Adrenal gland (tissue), 12 donors: Measurements from ENCODE around the gene PPP1R12B. TPM values are rescaled to one million over a fixed set of nuclear protein-coding genes. Genes with fewer than 3 reads are reported as not detected.

Experiments used
- DNase-seq, 7 donors: peaks; one replicate each; pipeline ENCODE4 v3.0.0-alpha.2; 2019 to 2020
- H3K27ac ChIP-seq, 5 donors: fragments of 200-600 bp; sonication (generic) in 4 of 5; 1 replicate in 3 of 5; 2 replicates in 2 of 5; pipeline versions ENCODE4 v1.5.1 to v1.8.0; 2016 to 2020; ENCODE audit warnings: mild to moderate bottlenecking in 1 of 5
- H3K27me3 ChIP-seq: fragments of 200-600 bp; 2 replicates; pipeline ENCODE4 v1.8.0; 2021
- H3K36me3 ChIP-seq, 2 donors: fragments of 200-600 bp; replicated peaks in 1 of 2; 1 replicate in 1 of 2; 2 replicates in 1 of 2; pipeline versions ENCODE4 v1.5.1 to v1.8.0; 2018 to 2022
- H3K4me1 ChIP-seq, 2 donors: fragments of 200-600 bp; replicated peaks in 1 of 2; 1 replicate in 1 of 2; 2 replicates in 1 of 2; pipeline versions ENCODE4 v1.5.1 to v1.8.0; 2018 to 2021
- H3K4me3 ChIP-seq, 4 donors: fragments of 200-600 bp; sonication (generic) in 3 of 4; one replicate each; pipeline ENCODE4 v1.5.1; 2016 to 2018
- H3K9me3 ChIP-seq, 3 donors: fragments of 200-600 bp; sonication (generic) in 1 of 3; replicated peaks in 1 of 3; 1 replicate in 2 of 3; 2 replicates in 1 of 3; pipeline versions ENCODE4 v1.5.1 to v1.8.0; 2016 to 2021
- CTCF ChIP-seq, 6 experiments: fragments of 450-650 bp in 4 of 6; fragments of 200-600 bp in 2 of 6; sonication (generic) in 1 of 6; IDR thresholded peaks; 1 replicate in 5 of 6; 2 replicates in 1 of 6; pipeline versions ENCODE4 v1.5.1 to v1.8.0; 2016 to 2021; ENCODE audit warnings: antibody characterized with exemption in 6 of 6, mild to moderate bottlenecking in 2 of 6, moderate library complexity in 1 of 6
- POLR2A ChIP-seq, 2 donors: fragments of 450-650 bp; IDR thresholded peaks; one replicate each; pipeline ENCODE4 v1.6.1; 2017; ENCODE audit warnings: antibody characterized with exemption in 2 of 2, mild to moderate bottlenecking in 2 of 2, moderate library complexity in 1 of 2
- WGBS, 4 donors: extraction: QIAGEN DNeasy Blood & Tissue Kit in 2 of 4; methylation state at CpG; one replicate each; pipeline versions ENCODE4 v1.1.5 to v1.1.7; 2013 to 2017; 5-methylcytosine and 5-hydroxymethylcytosine counted together
- intact Hi-C, 2 donors: fragments of 100-400 bp; cut with DNase I; formaldehyde crosslinking; loops; one replicate each; pipeline versions ENCODE4 v1.14.1 to v1.15.0; 2022 to 2023
- polyA plus RNA-seq, 3 donors: library from polyadenylated mRNA; stranded (reverse); fragments of 200-250 nt in 2 of 3; fragments of 350-450 nt in 1 of 3; fragmentation: Illumina TruSeq in 1 of 3; extraction: RNeasy Lipid Tissue Mini Kit (QIAGEN cat#74804) in 1 of 3; gene quantifications; one replicate each; pipeline ENCODE4 v1.2.3, GENCODE V29; 2013 to 2014
- total RNA-seq, 9 donors: library from RNA; depleted of rRNA in 4 of 9; stranded (reverse); fragments of >200 nt in 4 of 9; fragments of 120-200 nt in 1 of 9; fragmentation: NEBNext Ultra II Directional in 1 of 9; extraction: Animal tissue kit (Norgen Biotek cat#: 25700) in 1 of 9; gene quantifications; one replicate each; pipeline versions ENCODE4 v1.1.0 to v1.2.4, GENCODE V29; 2013 to 2023
- donor health status: healthy with polysubstance abuse.
- donor health status: Bipolar disorder and iron deficiency.
- donor health status: DM: yes; HTN: yes; CAD: no.
- donor health status: DM: no; HTN: no; CAD: no.
- donor health status: DM: no; HTN: no; CAD: no.
- donor health status: DM: yes; HTN: yes; CAD: no.

PPP1R12B gene
- total and polyA plus RNA-seq, 12 donors = 3.0 to 43.9 (median 19.8) TPM

GRCh38 chr1:202589190-202589930, 240.9 kb downstream of the PPP1R12B start:
- Histone ChIP-seq H3K4me3 (no peak overlapping the region), H3K27me3 (no peaks in the 10 kb centered on the region), H3K4me1 (peaks cover 0 to 36% of the 10 kb centered on the region in 2 donors), H3K27ac (peak overlapping the region in 3 of 5 donors; percentile 48 to 84 (median 75)), H3K9me3 (no peaks in the 10 kb centered on the region), H3K36me3 (no peaks in the 10 kb centered on the region)
- TF ChIP-seq POLR2A (IDR thresholded peaks at IDR 0.05) (no peak), CTCF (IDR thresholded peaks at IDR 0.05) (peak in 1 of 6 experiments; percentile 11)
- intact Hi-C loops = no loop called here
- DNase-seq = peak; percentile 49 to 92 (median 72)
- WGBS, 4 donors = 56 to 94% (median 72%) methylated on average over 4 to 8 of the region's 8 CpGs

GRCh38 chr1:202590126-202590525, 241.6 kb downstream of the PPP1R12B start:
- Histone ChIP-seq H3K27ac (peak overlapping the region in 2 of 5 donors; percentile 75 to 84), H3K27me3 (no peaks in the 10 kb centered on the region), H3K9me3 (no peaks in the 10 kb centered on the region), H3K36me3 (no peaks in the 10 kb centered on the region), H3K4me1 (peaks cover 0 to 36% of the 10 kb centered on the region in 2 donors), H3K4me3 (no peak overlapping the region)
- TF ChIP-seq POLR2A (IDR thresholded peaks at IDR 0.05) (no peak), CTCF (IDR thresholded peaks at IDR 0.05) (no peak)
- WGBS, 4 donors = 91 to 100% (median 98%) methylated on average over 4 of the region's 4 CpGs
- DNase-seq = no peak
- intact Hi-C loops = no loop called here

GRCh38 chr1:202590975-202591411, 242.5 kb downstream of the PPP1R12B start:
- 86 to 93% (median 90%) methylated on average over 4 to 5 of the region's 5 CpGs for WGBS, 4 donors
- intact Hi-C loops = no loop called here
- Histone ChIP-seq H3K27ac (no peak overlapping the region), H3K4me3 (no peak overlapping the region), H3K36me3 (no peaks in the 10 kb centered on the region), H3K27me3 (no peaks in the 10 kb centered on the region), H3K9me3 (no peaks in the 10 kb centered on the region), H3K4me1 (peaks cover 0 to 35% of the 10 kb centered on the region in 2 donors)
- no peak for DNase-seq
- TF ChIP-seq CTCF (IDR thresholded peaks at IDR 0.05) = no peak
- no peak for TF ChIP-seq POLR2A (IDR thresholded peaks at IDR 0.05)

GRCh38 chr1:202591515-202591914, 243.0 kb downstream of the PPP1R12B start:
- TF ChIP-seq CTCF (IDR thresholded peaks at IDR 0.05) (no peak), POLR2A (IDR thresholded peaks at IDR 0.05) (no peak)
- peaks cover 0 to 30% of the 10 kb centered on the region in 2 donors for H3K4me1 ChIP-seq

More at GRCh38 chr1:202591515-202591914, 243.0 kb downstream of the PPP1R12B start:
- H3K9me3 ChIP-seq = no peaks in the 10 kb centered on the region
- intact Hi-C loops = no loop called here
- 93 to 100% (median 99%) methylated on average over 4 to 7 of the region's 7 CpGs for WGBS, 4 donors
- H3K27me3 ChIP-seq = no peaks in the 10 kb centered on the region
- no peak overlapping the region for H3K4me3 ChIP-seq
- no peaks in the 10 kb centered on the region for H3K36me3 ChIP-seq
- no peak for DNase-seq
- H3K27ac ChIP-seq = no peak overlapping the region
